Cerebellar cortex (tissue), 1 donor: ENCODE measurements around the gene THADA.
"Not testable (repeated sequence)": the region's sequence is repeated elsewhere in the genome, so short reads cannot be mapped to it uniquely, and the experiment has no call there.

Experiments used
- DNase-seq: peaks from one replicate; pipeline ENCODE4 v3.0.0-alpha.2; 2015; ENCODE audit warnings: low spot score

THADA gene

GRCh38 chr2:43595603-43596412 is at the start of gene THADA:
Gene THADA, minus strand, starts transcription at chr2:43596038. Its CDS starts 3,646 bp downstream, at chr2:43592392.
- DNase-seq: peak; percentile 99

- DNase-seq: no peak
Observed at GRCh38 chr2:43643680-43644079, 47.8 kb upstream of the THADA start.

- DNase-seq: no peak
Observed at GRCh38 chr2:43642363-43642762, 46.5 kb upstream of the THADA start.

- DNase-seq: peak; percentile 67
Observed at GRCh38 chr2:43637030-43637803, 41.4 kb upstream of the THADA start, which contains the start of gene PLEKHH2. Gene PLEKHH2, plus strand, starts transcription at chr2:43637260. Its CDS starts 7,414 bp downstream, at chr2:43644674.

- no peak for DNase-seq
Observed at GRCh38 chr2:43636621-43637020, 40.8 kb upstream of the THADA start.

GRCh38 chr2:43636153-43636552 is 40.3 kb upstream of the THADA start:
- not testable (repeated sequence) for DNase-seq

GRCh38 chr2:43634604-43635306 is 38.9 kb upstream of the THADA start:
- DNase-seq: no peak

- DNase-seq: no peak
Observed at GRCh38 chr2:43631618-43632317, 35.9 kb upstream of the THADA start.

GRCh38 chr2:43622931-43623451 is 27.2 kb upstream of the THADA start:
- no peak for DNase-seq

GRCh38 chr2:43619511-43619910 is 23.7 kb upstream of the THADA start:
- DNase-seq: no peak

- DNase-seq: no peak
Observed at GRCh38 chr2:43616967-43617680, 21.3 kb upstream of the THADA start.

- DNase-seq: no peak
Observed at GRCh38 chr2:43612944-43613343, 17.1 kb upstream of the THADA start.

GRCh38 chr2:43611987-43612894 is 16.4 kb upstream of the THADA start:
- peak; percentile 63 for DNase-seq

- DNase-seq: no peak
Observed at GRCh38 chr2:43610361-43610760, 14.5 kb upstream of the THADA start.

GRCh38 chr2:43609290-43609918 is 13.6 kb upstream of the THADA start:
- DNase-seq: peak; percentile 69

- no peak for DNase-seq
Observed at GRCh38 chr2:43605851-43606250, 10.0 kb upstream of the THADA start.

- DNase-seq: peak; percentile 60
Observed at GRCh38 chr2:43605079-43605655, 9.3 kb upstream of the THADA start.

GRCh38 chr2:43604674-43605073 is 8.8 kb upstream of the THADA start:
- DNase-seq: no peak

GRCh38 chr2:43600596-43600995 is 4.8 kb upstream of the THADA start:
- DNase-seq: not testable (repeated sequence)
